HepG2 (cell line): ENCODE measurements around the gene UBAC1. TPM values are rescaled to one million over a fixed set of nuclear protein-coding genes. Genes with fewer than 3 reads are reported as not detected.

ENCODE experiments used
- ARNT2 ChIP-seq: sonication (generic); formaldehyde crosslinking; IDR thresholded peaks from 2 replicates; pipeline ENCODE4 v1.8.0; 2022; ENCODE audit warnings: mild to moderate bottlenecking, low read depth, missing genetic modification reagents, moderate library complexity
- BHLHE40 ChIP-seq: IDR thresholded peaks from 2 replicates; pipeline ENCODE4 v1.6.1; 2011; ENCODE audit warnings: low read length, improper control_type of control experiment
- DRAP1 ChIP-seq: IDR thresholded peaks from 2 replicates; pipeline ENCODE4 v1.6.1; 2016; ENCODE audit warnings: missing genetic modification reagents, missing compliant biosample characterization
- FOXC1 ChIP-seq: sonication (generic); formaldehyde crosslinking; IDR thresholded peaks from 2 replicates; pipeline ENCODE4 v1.8.0; 2022; ENCODE audit warnings: mild to moderate bottlenecking, missing genetic modification reagents, borderline replicate concordance
- GLMP ChIP-seq: sonication (generic); formaldehyde crosslinking; IDR thresholded peaks from 2 replicates; pipeline ENCODE4 v1.9.0; 2021; ENCODE audit warnings: missing genetic modification reagents, mild to moderate bottlenecking, borderline replicate concordance
- GMEB1 ChIP-seq: sonication (generic); formaldehyde crosslinking; IDR thresholded peaks from 2 replicates; pipeline ENCODE4 v1.5.1; 2020; ENCODE audit warnings: missing genetic modification reagents, mild to moderate bottlenecking, borderline replicate concordance
- JARID2 ChIP-seq: sonication (generic); formaldehyde crosslinking; IDR thresholded peaks from 2 replicates; pipeline ENCODE4 v1.8.1; 2023; ENCODE audit warnings: missing genetic modification reagents, inconsistent platforms; ENCODE audit not compliant: insufficient replicate concordance
- JDP2 ChIP-seq: sonication (generic); formaldehyde crosslinking; IDR thresholded peaks from 2 replicates; pipeline ENCODE4 v1.8.1; 2022; ENCODE audit warnings: missing genetic modification reagents, borderline replicate concordance
- KLF9 ChIP-seq: IDR thresholded peaks from 2 replicates; pipeline ENCODE4 v1.6.1; 2016; ENCODE audit warnings: low read depth
- MIER3 ChIP-seq: IDR thresholded peaks from 2 replicates; pipeline ENCODE4 v1.6.1; 2016; ENCODE audit warnings: missing compliant biosample characterization, borderline replicate concordance
- NFKBIZ ChIP-seq: IDR thresholded peaks from 2 replicates; pipeline ENCODE4 v1.6.1; 2018; ENCODE audit warnings: missing genetic modification reagents, missing compliant biosample characterization
- PHF8 ChIP-seq: sonication (generic); formaldehyde crosslinking; IDR thresholded peaks from 2 replicates; pipeline ENCODE4 v1.5.0; 2020; ENCODE audit warnings: missing genetic modification reagents
- POLR2AphosphoS2 ChIP-seq: IDR thresholded peaks from 2 replicates; pipeline ENCODE4 v1.6.1; 2011; ENCODE audit warnings: low read depth, low read length, improper control_type of control experiment
- SAP130 ChIP-seq: IDR thresholded peaks from 2 replicates; pipeline ENCODE4 v1.6.1; 2016; ENCODE audit warnings: low read depth
- SMARCC2 ChIP-seq: fragments of 450-650 bp; IDR thresholded peaks from 2 replicates; pipeline ENCODE4 v1.6.1; 2017; ENCODE audit warnings: antibody characterized with exemption, mild to moderate bottlenecking
- STAG1 ChIP-seq: sonication (generic); formaldehyde crosslinking; IDR thresholded peaks from 2 replicates; pipeline ENCODE4 v1.4.0; 2020; ENCODE audit warnings: missing genetic modification reagents
- TCF12 ChIP-seq, 2 experiments: fragments of 450-650 bp in 1 of 2; sonication (generic) in 1 of 2; formaldehyde crosslinking in 1 of 2; IDR thresholded peaks; 2 replicates each; pipeline versions ENCODE4 v1.6.1 to v1.8.0; 2017 to 2022; ENCODE audit warnings: antibody characterized with exemption in 1 of 2, mild to moderate bottlenecking in 1 of 2, missing genetic modification reagents in 1 of 2, moderate library complexity in 1 of 2
- TFE3 ChIP-seq: IDR thresholded peaks from 2 replicates; pipeline ENCODE4 v1.6.1; 2016
- ZBTB39 ChIP-seq: sonication (generic); formaldehyde crosslinking; IDR thresholded peaks from 2 replicates; pipeline ENCODE4 v1.5.0; 2020; ENCODE audit warnings: missing genetic modification reagents
- ZFP90 ChIP-seq: sonication (generic); formaldehyde crosslinking; IDR thresholded peaks from 2 replicates; pipeline ENCODE4 v1.8.0; 2022; ENCODE audit warnings: missing genetic modification reagents, mild to moderate bottlenecking, inconsistent platforms, borderline replicate concordance
- ZUFSP ChIP-seq: sonication (generic); formaldehyde crosslinking; IDR thresholded peaks from 2 replicates; pipeline ENCODE4 v1.9.0; 2021; ENCODE audit warnings: missing genetic modification reagents, mild to moderate bottlenecking, borderline replicate concordance
- polyA plus RNA-seq, 8 experiments: library from polyadenylated mRNA; depleted of rRNA in 3 of 8; stranded (reverse) in 7 of 8; unstranded in 1 of 8; fragments of >200 nt; fragmentation: Illumina TruSeq in 4 of 8; extraction: Trizol in 4 of 8; gene quantifications; 2 replicates each; pipeline versions ENCODE4 v1.2.1 to v1.2.3, GENCODE V29; 2011 to 2016; ENCODE audit warnings: low read depth in 4 of 8, missing spikeins in 1 of 8, mixed read lengths in 1 of 8; ENCODE audit not compliant: insufficient read depth in 1 of 8
- total RNA-seq, 5 experiments: library from RNA; depleted of rRNA; stranded (reverse); fragments of >200 nt; fragmentation: Illumina TruSeq; extraction: Trizol; gene quantifications; 2 replicates each; pipeline ENCODE4 v1.2.3, GENCODE V29; 2016; ENCODE audit warnings: low read depth in 1 of 5

Gene UBAC1
- total and polyA plus RNA-seq, 2 of the 13 experiments (the other 11 are each of a cell fraction or from before 2014, with no cell fraction given) = 32.2 to 34.1 TPM

DNA sequence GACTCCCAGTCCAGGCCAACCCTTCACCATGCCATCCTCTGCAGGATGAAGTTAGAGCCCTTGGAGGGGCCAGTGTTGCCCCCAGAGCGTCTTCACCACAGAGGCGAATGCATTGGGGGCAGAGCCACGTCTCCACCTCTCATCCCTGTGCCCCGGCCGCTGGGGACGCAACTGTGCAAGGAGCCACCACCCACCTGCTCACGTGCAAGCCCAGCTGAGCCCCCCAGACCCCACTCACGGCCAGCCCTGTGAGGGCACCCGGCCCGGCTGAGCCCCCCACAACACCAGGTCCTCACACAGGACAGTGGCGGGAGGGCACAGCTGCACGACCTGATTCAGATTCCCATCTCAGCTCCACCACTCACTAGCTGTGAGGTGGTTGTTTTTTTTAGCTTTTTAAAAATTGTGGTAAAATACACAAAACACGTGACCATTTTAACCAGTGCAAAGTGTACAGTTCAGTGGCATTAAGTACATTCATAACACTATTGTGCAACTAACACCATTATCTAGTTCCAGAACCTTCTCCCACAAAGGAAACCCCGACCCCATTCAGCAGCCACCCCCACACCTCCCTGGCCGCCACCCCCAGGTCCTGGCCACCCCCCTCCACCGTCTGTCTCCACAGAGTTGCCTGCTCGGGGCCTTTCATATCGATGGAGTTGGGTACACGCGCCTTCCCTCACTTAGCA lies 33.5 kb upstream of the UBAC1 start (continued):
- TF ChIP-seq TCF12 (IDR thresholded peaks at IDR 0.05) (no peak), TCF12 (CRISPR knock-in tag; IDR thresholded peaks at IDR 0.05) (no peak), SAP130 (no peak), DRAP1 (CRISPR knock-in tag) (peak; percentile 92), ZFP90 (CRISPR knock-in tag) (no peak), PHF8 (CRISPR knock-in tag) (no peak), ZUFSP (CRISPR knock-in tag) (no peak), GMEB1 (CRISPR knock-in tag) (no peak), BHLHE40 (peak; percentile 66), GLMP (CRISPR knock-in tag) (no peak), FOXC1 (no peak), SMARCC2 (no peak), POLR2AphosphoS2 (no peak), ZBTB39 (no peak), JDP2 (CRISPR knock-in tag) (no peak), NFKBIZ (no peak), KLF9 (CRISPR knock-in tag) (no peak), MIER3 (peak; percentile 23; the same call in 1 of the 2 replicates), TFE3 (no peak), JARID2 (CRISPR knock-in tag) (no peak), ARNT2 (CRISPR knock-in tag) (no peak), STAG1 (CRISPR knock-in tag) (no peak)
